GM19099 (cell line): Measurements from ENCODE around the gene FAM118B.

Experiments used
- POLR2A ChIP-seq: IDR thresholded peaks from 3 replicates; pipeline ENCODE4 v1.6.1; 2011; ENCODE audit warnings: low read depth; ENCODE audit not compliant: insufficient read length; ENCODE audit errors: extremely low read depth

Gene FAM118B

GRCh38 chr11:126182787-126183445 is 28.7 kb upstream of the FAM118B start:
- no peak for TF ChIP-seq POLR2A

DNA sequence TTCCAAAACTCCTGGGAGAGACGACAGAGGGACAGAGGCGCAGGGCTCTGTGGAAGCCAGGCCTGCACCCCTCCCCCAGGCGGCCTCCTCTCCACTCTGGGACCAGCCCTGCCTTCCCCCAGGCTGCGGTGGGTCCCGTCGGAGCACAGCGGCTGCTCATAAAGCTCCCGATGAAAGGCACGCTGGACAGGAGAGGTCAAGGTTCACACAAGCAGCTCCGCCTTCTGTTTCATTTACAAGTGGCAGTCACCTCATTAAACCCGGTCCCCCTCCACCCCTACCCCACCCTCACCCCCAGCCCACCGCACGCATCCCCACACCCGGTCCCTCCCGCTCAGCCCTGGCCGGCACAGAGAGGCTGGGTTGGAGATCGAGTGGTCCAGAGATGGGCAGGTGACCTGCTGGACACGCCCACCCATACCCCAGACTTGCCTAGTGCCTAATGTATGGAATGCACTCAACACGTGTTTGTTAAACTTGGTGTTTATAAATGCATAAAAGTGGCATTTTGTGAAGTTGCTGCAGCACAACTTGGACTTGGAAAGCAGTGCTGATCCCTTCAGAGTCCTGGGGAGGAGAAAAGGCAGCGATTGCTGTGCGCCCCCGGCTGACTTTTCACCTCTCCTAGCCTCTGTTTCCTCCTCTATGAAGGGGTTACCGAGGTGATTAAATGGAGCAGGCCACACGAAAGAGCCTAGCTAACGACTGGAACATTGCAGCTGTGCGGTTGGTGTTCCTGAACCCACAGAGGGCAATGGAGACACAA is 26.1 kb upstream of the FAM118B start:
- no peak for TF ChIP-seq POLR2A

GRCh38 chr11:126186025-126186698 is 25.4 kb upstream of the FAM118B start:
- no peak for TF ChIP-seq POLR2A

DNA sequence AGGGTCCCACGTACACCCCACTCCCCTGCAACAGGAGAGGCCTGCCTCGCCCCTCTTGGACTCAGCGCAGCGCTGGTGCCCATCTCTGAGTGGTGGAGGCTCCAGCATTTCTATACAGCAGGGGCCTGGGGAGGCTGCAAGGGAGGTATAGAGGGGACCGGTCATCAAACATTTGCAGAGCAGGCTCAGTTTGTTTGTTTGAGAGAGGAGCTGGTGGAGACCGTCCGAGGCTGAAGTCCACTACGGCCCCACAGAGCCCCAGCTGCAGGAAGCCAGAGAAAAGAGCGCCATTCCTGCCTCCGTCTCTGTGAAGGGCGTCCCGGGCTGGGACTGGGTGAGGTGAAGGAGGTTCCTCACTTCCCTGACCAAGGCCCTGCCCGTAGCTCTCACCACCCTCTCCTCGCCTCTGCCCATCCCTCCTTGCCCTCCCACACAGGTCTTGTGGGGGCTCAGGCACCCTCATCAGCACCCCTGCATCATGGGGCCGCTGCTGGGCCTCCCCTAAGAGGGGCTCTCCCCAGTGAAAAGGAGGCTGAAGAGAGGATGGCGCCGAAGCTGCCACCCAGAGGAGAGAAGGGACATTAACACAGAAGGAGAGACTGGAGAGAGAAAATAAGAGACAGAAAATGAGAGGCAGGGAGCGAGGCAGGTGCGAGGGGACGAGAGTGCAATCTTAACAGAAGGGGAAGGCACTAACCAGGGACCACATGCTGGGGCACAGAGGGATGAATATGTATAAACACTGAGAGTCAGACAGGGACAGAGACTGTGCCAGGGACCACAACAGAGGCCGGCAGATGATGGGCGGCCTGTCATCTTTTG is 24.7 kb upstream of the FAM118B start:
- TF ChIP-seq POLR2A, result no peak

DNA sequence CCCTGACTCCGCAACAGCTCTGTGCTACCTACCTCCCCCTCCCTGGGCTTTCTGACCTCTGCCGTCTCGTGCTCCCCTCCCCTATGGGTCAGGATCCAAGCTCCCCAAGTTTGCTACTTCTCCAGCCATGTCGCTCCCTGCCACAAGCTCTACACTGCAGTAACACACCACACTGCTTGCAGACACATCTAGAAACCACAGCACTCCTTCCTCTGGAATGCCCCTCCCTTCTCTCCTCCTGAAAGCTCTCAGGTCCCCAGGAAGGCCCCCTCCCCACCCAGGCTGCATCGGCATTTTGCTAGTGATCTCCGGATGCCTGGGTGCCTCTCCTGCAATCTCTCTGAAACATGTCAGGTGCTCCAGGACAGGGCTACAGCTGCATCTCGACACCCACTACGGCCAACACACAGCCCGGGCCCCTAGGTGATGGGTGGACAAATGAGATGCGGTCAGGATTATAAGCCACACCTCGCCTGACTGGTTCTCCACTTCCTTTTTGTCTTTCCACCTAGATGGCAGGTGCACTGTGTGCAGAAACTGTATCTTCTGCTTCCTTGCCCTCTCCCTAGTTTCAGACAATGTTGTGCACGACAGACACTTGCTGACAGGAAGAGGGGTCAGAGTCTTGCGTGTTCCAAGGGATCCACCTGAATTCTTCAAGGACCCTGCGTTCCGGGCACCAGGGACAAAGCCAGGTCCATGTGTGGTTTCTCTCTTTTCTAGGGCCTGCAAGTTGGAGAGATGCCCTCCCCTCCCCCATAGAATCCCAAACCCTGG is 23.1 kb upstream of the FAM118B start:
- no peak for TF ChIP-seq POLR2A

- TF ChIP-seq POLR2A, result no peak
These were observed 22.3 kb upstream of the FAM118B start for GRCh38 chr11:126189109-126189929.

- TF ChIP-seq POLR2A, result no peak
These were observed 20.8 kb upstream of the FAM118B start for GRCh38 chr11:126190792-126191191.

DNA sequence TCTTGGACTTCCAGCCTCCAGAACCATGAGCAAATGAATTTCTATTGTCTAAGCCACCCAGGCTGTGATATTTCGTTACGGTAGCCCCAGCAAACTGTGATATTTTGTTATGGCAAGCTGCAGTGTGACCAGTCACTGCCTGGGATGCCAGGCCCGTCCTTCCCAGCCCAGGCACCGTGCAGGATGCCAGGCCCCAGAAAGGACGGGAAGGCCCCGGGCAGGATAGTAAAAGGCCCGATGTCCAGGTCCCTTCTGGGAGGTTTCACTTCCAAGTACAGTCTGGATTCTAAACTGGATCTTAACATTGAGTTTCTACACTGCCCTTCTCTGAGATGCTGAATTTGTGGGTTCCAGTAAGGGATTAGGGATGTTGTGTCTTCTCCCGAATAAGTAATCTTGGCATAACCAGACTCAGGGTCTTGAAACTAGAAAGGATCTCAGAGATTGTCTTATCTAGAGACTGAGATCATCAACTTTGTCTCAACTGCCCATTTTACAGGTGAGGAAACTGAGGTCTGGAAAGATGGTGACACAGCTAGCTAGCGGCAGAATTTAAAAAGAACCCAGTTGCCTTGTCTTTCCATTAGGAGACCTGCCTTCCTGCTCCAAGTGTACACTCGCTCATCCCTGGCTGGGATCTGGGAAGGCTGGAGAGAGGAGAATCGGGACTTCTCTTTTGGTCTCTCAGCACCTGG is 20.1 kb upstream of the FAM118B start:
- TF ChIP-seq POLR2A, result no peak

- TF ChIP-seq POLR2A, result no peak
These were observed 19.2 kb upstream of the FAM118B start for GRCh38 chr11:126192361-126192760.

DNA sequence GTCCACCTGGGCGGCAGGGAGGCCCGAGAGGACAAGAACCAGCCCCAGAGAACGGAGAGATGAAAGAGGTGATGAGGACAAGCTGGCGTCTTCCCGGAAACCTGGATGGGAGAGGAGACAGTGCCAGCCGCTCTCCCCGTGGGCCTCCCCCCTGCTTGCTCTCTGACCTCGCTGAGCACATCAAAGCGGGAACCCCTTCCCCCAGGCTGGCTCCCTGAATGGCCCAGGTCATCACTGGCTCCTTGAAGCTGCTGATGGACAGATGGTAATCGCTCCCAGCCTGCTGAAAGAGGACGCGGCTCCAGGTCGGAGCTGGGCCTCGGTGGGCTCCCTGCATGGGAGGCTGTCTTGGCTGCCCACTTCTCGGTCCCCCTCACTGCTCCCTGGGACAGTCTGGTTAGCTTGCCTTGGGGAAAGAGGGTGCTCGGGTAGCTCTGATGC is 18.5 kb upstream of the FAM118B start:
- TF ChIP-seq POLR2A, result no peak

DNA sequence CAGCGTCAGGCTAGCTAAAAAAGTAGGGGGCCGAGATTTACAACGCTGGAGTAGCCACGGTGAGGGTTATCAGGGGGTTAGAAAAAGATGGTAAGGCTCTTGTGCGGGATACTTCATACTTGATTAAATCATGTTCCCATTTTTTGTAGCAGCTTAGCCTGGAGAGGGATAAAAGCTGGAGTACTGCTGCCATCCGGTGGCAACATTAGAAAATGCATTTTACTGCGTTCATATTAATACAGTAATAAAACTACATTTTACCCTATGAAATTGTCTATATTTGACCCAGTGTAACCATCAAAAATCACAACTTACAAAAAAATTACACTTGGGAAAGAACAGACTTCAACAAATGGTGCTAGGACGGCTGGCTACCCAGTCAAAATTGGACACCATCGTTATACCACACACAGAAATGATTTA is 17.4 kb upstream of the FAM118B start:
- TF ChIP-seq POLR2A, result no peak

DNA sequence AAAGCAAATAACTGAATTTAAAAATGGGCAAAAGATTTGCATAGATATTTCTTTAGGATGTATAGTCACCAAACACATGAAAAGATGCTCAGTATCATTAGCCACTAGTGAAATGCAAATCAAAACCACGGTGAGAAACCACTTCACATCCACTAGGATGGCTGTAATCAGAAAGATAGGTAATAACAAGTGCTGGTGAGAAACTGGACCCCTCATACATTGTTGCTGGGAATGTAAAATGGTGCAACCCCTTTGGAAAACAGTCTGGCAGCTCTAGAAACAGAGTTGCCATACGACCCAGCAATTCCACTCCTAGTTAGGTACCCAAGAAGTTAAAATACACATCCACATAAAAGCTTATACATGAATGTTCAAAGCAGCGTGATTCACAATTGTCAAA is 16.5 kb upstream of the FAM118B start:
- no peak for TF ChIP-seq POLR2A

GRCh38 chr11:126197277-126197939 is 14.2 kb upstream of the FAM118B start:
- no peak for TF ChIP-seq POLR2A

- TF ChIP-seq POLR2A, result no peak
These were observed 12.9 kb upstream of the FAM118B start for GRCh38 chr11:126198648-126199047.
